OCI-LY3 (cell line): ENCODE results near the gene SARS1.

Experiments
- CTCF ChIP-seq: fragments of 200-600, 300-600 bp; sonication (generic); IDR thresholded peaks from 2 replicates; pipeline ENCODE4 v1.5.1; 2014; ENCODE audit warnings: antibody characterized with exemption, low read length, low read depth
- EZH2phosphoT487 ChIP-seq: fragments of 200-600 bp; shearing (Covaris generic); IDR thresholded peaks from 2 replicates; pipeline ENCODE4 v1.6.1; 2018; ENCODE audit warnings: antibody characterized with exemption, mixed run types, low read depth

- TF ChIP-seq CTCF, result no peak
- no peak for TF ChIP-seq EZH2phosphoT487
Measured at GRCh38 chr1:109256085-109256484, 42.4 kb downstream of the SARS1 start.
